ENCODE data around the gene MGLL.

DNA sequence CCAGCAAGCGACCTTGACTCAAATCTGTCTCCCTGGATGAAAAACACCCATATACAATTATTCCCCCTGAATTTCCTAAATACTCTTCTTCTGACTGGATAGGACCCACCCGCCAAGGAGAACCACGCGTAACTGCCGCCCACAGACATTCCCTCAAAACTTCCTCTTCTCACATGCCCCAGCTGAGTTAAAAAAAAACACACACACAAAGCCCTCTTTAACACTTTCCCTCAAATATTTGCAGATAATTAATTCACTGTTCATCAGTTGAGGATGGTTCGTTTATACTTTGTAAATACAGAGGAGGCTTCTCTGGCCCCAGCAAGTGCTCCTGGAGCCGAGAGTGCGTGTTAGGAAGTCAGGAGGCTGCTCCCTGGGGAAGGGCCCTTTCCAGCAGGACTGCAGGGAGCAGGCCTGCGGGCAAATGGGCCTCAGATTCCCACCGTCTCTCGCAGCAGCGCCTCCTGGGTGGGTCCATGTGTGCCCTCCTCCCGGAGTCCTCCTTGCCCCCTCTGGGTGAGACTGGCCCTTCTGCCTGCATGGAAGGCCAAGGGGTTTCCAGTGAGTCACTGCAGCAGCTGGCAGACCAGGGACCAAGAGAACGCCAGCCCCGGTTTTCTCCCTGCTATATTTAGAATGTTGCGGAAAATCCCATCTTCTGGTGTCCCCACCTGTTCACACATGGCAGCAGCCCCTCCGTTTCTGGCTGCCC is 46.8 kb downstream of the MGLL start:
- TF ChIP-seq, protein P1, sequence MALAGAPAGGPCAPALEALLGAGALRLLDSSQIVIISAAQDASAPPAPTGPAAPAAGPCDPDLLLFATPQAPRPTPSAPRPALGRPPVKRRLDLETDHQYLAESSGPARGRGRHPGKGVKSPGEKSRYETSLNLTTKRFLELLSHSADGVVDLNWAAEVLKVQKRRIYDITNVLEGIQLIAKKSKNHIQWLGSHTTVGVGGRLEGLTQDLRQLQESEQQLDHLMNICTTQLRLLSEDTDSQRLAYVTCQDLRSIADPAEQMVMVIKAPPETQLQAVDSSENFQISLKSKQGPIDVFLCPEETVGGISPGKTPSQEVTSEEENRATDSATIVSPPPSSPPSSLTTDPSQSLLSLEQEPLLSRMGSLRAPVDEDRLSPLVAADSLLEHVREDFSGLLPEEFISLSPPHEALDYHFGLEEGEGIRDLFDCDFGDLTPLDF (CRISPR knock-in tag; IDR thresholded peaks at IDR 0.05) = no peak
- TF ChIP-seq SETDB1 (IDR thresholded peaks at IDR 0.05; ENCODE audit: low read length) (no peak), ZZZ3 (IDR thresholded peaks at IDR 0.05) (no peak), POU5F1 (IDR thresholded peaks at IDR 0.05; ENCODE audit: borderline replicate concordance, low read depth, low read length, partially characterized antibody) (no peak), ZKSCAN1 (IDR thresholded peaks at IDR 0.05; ENCODE audit: low read depth, low read length) (no peak)
- TF ChIP-seq, protein P2, sequence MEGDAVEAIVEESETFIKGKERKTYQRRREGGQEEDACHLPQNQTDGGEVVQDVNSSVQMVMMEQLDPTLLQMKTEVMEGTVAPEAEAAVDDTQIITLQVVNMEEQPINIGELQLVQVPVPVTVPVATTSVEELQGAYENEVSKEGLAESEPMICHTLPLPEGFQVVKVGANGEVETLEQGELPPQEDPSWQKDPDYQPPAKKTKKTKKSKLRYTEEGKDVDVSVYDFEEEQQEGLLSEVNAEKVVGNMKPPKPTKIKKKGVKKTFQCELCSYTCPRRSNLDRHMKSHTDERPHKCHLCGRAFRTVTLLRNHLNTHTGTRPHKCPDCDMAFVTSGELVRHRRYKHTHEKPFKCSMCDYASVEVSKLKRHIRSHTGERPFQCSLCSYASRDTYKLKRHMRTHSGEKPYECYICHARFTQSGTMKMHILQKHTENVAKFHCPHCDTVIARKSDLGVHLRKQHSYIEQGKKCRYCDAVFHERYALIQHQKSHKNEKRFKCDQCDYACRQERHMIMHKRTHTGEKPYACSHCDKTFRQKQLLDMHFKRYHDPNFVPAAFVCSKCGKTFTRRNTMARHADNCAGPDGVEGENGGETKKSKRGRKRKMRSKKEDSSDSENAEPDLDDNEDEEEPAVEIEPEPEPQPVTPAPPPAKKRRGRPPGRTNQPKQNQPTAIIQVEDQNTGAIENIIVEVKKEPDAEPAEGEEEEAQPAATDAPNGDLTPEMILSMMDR (IDR thresholded peaks at IDR 0.05 in 2 of 3, conservative IDR thresholded peaks at IDR 0.05 in 1 of 3; ENCODE audit: insufficient read depth in 2 of 3, low read depth in 1 of 3, low read length in 3 of 3) = no peak
